ENCODE data around the gene RFPL1.
"Not testable (repeated sequence)": the region's sequence is repeated elsewhere in the genome, so short reads cannot be mapped to it uniquely, and the experiment has no call there.

GRCh38 chr22:29438283-29438682 lies at the start of gene RFPL1:
- not testable (repeated sequence) for TF ChIP-seq POLR2AphosphoS5 (IDR thresholded peaks at IDR 0.05); EP300 (conservative IDR thresholded peaks at IDR 0.05; ENCODE audit: poor library complexity, severe bottlenecking); TAF1 (IDR thresholded peaks at IDR 0.05; ENCODE audit: low read depth); REST (IDR thresholded peaks at IDR 0.05; ENCODE audit: borderline replicate concordance); EZH2 (IDR thresholded peaks at IDR 0.05; ENCODE audit: borderline replicate concordance, insufficient read depth, low read length, poor library complexity, severe bottlenecking)
- TF ChIP-seq, protein P1, sequence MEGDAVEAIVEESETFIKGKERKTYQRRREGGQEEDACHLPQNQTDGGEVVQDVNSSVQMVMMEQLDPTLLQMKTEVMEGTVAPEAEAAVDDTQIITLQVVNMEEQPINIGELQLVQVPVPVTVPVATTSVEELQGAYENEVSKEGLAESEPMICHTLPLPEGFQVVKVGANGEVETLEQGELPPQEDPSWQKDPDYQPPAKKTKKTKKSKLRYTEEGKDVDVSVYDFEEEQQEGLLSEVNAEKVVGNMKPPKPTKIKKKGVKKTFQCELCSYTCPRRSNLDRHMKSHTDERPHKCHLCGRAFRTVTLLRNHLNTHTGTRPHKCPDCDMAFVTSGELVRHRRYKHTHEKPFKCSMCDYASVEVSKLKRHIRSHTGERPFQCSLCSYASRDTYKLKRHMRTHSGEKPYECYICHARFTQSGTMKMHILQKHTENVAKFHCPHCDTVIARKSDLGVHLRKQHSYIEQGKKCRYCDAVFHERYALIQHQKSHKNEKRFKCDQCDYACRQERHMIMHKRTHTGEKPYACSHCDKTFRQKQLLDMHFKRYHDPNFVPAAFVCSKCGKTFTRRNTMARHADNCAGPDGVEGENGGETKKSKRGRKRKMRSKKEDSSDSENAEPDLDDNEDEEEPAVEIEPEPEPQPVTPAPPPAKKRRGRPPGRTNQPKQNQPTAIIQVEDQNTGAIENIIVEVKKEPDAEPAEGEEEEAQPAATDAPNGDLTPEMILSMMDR (IDR thresholded peaks at IDR 0.05; ENCODE audit: poor library complexity, severe bottlenecking), result not testable (repeated sequence)
